Muscle of leg (tissue), 11 donors: Measurements from ENCODE around the gene UBE2K. TPM values are rescaled to one million over a fixed set of nuclear protein-coding genes. Genes with fewer than 3 reads are reported as not detected.
"Not testable (repeated sequence)": the region's sequence is repeated elsewhere in the genome, so short reads cannot be mapped to it uniquely, and the experiment has no call there.

Experiments used
- DNase-seq: peaks from one replicate; pipeline ENCODE4 v3.0.0; 2013
- H3K27ac ChIP-seq: one replicate; pipeline ENCODE4 v1.5.1; 2013; ENCODE audit warnings: mild to moderate bottlenecking, low read length, control low read depth
- H3K27me3 ChIP-seq: one replicate; pipeline ENCODE4 v1.6.1; 2013; ENCODE audit warnings: low read length; ENCODE audit not compliant: control insufficient read depth, insufficient read depth
- H3K36me3 ChIP-seq: one replicate; pipeline ENCODE4 v1.6.1; 2013; ENCODE audit warnings: low read length; ENCODE audit not compliant: control insufficient read depth, insufficient read depth
- H3K4me1 ChIP-seq: one replicate; pipeline ENCODE4 v1.6.1; 2013; ENCODE audit warnings: low read length; ENCODE audit not compliant: control insufficient read depth, insufficient read depth
- H3K4me3 ChIP-seq: one replicate; pipeline ENCODE4 v1.5.1; 2013; ENCODE audit warnings: low read length, control low read depth
- H3K9me3 ChIP-seq: replicated peaks from 2 replicates; pipeline ENCODE4 v1.6.1; 2013; ENCODE audit warnings: low read depth, low read length; ENCODE audit not compliant: control insufficient read depth
- WGBS: methylation state at CpG from one replicate; pipeline ENCODE4 v1.1.5; 2013; ENCODE audit warnings: missing lambda C conversion rate; ENCODE audit not compliant: insufficient coverage; 5-methylcytosine and 5-hydroxymethylcytosine counted together
- polyA plus RNA-seq, 8 donors: library from polyadenylated mRNA; unstranded; fragments of 120-200 nt; gene quantifications; one replicate each; pipeline versions ENCODE4 v1.2.1 to v1.2.3, GENCODE V29; 2013; ENCODE audit warnings: inconsistent platforms in 1 of 8, low replicate concordance in 1 of 8; ENCODE audit not compliant: insufficient read length in 8 of 8, insufficient read depth in 1 of 8
- total RNA-seq: library from RNA; stranded (reverse); fragments of 120-200 nt; gene quantifications from one replicate; pipeline ENCODE4 v1.2.4, GENCODE V29; 2013

Gene UBE2K
- total and polyA plus RNA-seq, 9 donors: 16.0 to 68.3 (median 51.1) TPM

DNA sequence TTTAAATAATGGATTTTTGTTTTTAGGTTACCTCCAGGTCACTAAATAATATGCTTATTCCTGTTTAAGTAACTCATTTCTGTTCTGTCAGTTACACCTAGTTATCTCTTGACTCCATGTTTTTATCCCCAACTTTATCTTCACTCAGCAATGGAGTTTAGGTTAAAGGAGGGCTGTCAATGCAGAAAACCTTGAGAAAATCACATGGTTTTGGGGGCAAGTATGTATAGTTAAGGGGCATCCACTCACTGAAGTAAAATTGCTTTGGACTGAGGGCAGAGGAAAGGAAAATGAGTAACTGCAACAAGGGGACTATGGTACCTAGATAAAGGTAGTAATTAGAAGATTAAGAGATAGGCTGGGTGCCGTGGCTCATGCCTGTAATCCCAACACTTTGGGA lies 87.1 kb downstream of the UBE2K start:
- DNase-seq: no peak
- H3K36me3 ChIP-seq: no peaks in the 10 kb centered on the region
- H3K9me3 ChIP-seq: no peaks in the 10 kb centered on the region
- H3K4me3 ChIP-seq: no peak overlapping the region
- no peak overlapping the region for H3K27ac ChIP-seq
- no peaks in the 10 kb centered on the region for H3K4me1 ChIP-seq
- WGBS: no CpG with 5 or more reads among the region's 1 CpG
- H3K27me3 ChIP-seq: no peaks in the 10 kb centered on the region

GRCh38 chr4:39786838-39787237 lies 88.9 kb downstream of the UBE2K start:
- H3K4me3 ChIP-seq: no peak overlapping the region
- 91% methylated on average over 3 of the region's 4 CpGs for WGBS
- H3K27me3 ChIP-seq: no peaks in the 10 kb centered on the region
- DNase-seq: no peak
- no peaks in the 10 kb centered on the region for H3K4me1 ChIP-seq
- H3K9me3 ChIP-seq: no peaks in the 10 kb centered on the region
- H3K27ac ChIP-seq: no peak overlapping the region
- H3K36me3 ChIP-seq: no peaks in the 10 kb centered on the region

DNA sequence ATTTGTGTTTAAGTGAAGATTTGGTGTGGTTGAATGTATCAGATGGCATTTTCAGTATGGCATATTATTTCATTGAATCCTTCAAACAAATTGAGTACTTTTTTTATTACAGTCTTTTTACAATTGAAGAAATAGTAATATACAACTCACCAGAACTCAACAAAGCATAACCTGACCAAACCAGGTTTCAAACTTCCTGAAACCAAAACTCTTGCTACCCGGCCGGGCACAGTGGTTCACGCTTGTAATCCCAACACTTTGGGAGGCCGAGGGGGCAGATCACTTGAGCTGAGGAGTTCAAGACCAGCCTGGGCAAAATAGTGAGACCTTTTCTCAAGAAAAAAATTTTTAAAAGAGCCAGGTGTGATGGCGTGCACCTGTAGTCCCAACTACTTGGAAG lies 94.2 kb downstream of the UBE2K start:
- Histone ChIP-seq H3K27ac (no peak overlapping the region), H3K4me1 (no peaks in the 10 kb centered on the region), H3K27me3 (no peaks in the 10 kb centered on the region), H3K4me3 (no peak overlapping the region), H3K9me3 (no peaks in the 10 kb centered on the region), H3K36me3 (no peaks in the 10 kb centered on the region)
- DNase-seq: no peak
- 86% methylated on average over 5 of the region's 5 CpGs for WGBS

DNA sequence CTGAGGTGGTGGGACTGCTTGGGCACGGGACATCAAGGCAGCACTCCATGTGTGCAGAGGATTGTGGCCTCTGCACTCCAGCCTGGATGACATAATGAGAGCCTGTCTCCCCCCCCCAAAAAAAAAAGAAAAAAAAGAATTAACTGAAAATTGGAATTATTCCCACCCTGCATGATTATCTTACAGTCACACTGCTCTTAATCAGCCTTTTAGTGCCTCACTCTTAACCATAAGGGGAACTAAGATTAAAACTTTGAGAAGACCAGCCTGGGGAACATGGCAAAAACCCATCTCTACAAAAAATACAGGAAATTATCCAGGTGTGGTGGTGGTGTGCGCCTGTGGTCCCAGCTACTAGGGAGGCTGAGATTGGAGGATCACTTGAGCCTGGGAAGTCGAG lies 94.6 kb downstream of the UBE2K start:
- DNase-seq: no peak
- no peak overlapping the region for H3K4me3 ChIP-seq
- no peaks in the 10 kb centered on the region for H3K36me3 ChIP-seq
- no peaks in the 10 kb centered on the region for H3K9me3 ChIP-seq
- H3K27ac ChIP-seq: no peak overlapping the region
- no peaks in the 10 kb centered on the region for H3K4me1 ChIP-seq
- 80% methylated on average over 1 of the region's 3 CpGs for WGBS
- no peaks in the 10 kb centered on the region for H3K27me3 ChIP-seq

DNA sequence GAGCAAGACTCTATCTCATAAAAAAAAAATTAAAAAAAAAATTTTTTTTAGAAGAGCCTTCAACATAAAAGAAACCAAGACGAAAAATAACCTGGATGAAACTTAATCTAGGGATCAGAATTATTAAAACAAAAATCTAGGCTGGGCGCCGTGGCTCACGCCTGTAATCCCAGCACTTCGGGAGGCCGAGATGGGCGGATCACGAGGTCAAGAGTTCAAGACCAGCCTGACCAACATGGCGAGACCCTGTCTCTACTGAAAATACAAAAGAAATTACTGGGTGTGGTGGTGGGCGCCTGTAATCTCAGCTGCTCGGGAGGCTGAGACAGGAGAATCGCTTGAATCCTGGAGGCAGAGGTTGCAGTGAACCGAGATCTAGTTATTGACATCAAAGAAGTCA lies 95.0 kb downstream of the UBE2K start:
- H3K36me3 ChIP-seq, DNase-seq, H3K4me3 ChIP-seq, H3K27me3 ChIP-seq, H3K9me3 ChIP-seq, H3K4me1 ChIP-seq, H3K27ac ChIP-seq: not testable (repeated sequence)
- WGBS: 93% methylated on average over 12 of the region's 13 CpGs

- Histone ChIP-seq H3K4me3 (no peak overlapping the region), H3K4me1 (no peaks in the 10 kb centered on the region), H3K9me3 (no peaks in the 10 kb centered on the region), H3K36me3 (no peaks in the 10 kb centered on the region), H3K27ac (no peak overlapping the region), H3K27me3 (no peaks in the 10 kb centered on the region)
- 89% methylated on average over 4 of the region's 4 CpGs for WGBS
- no peak for DNase-seq
These were observed 104.1 kb downstream of the UBE2K start for GRCh38 chr4:39802005-39802404.

DNA sequence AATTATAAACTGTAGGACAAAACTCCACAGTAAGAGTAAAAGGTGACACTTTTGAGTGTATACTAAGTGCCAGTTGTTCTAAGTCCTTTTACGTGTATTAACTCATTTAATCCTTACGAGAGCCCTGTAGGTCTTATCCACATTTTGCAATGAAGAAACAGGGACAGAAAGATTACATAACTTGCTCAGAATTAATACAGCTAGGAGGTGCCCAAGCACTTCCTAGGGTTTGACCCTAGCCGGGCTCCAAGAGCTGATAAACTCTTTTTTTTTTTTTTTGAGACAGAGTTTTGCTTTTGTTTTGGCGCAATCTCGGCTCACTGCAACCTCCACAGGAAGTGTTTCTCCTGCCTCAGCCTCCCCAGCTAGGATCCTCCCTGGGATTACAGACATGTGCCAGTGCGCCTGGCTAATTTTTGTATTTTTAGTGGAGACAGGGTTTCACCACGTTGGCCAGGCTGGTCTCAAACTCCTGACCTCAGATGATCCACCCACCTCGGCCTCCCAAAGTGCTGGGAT lies 110.4 kb downstream of the UBE2K start:
- no peaks in the 10 kb centered on the region for H3K4me1 ChIP-seq
- WGBS: 83% methylated on average over 1 of the region's 8 CpGs
- no peaks in the 10 kb centered on the region for H3K27me3 ChIP-seq
- no peaks in the 10 kb centered on the region for H3K36me3 ChIP-seq
- H3K4me3 ChIP-seq: no peak overlapping the region
- no peak for DNase-seq
- H3K9me3 ChIP-seq: no peaks in the 10 kb centered on the region
- no peak overlapping the region for H3K27ac ChIP-seq

DNA sequence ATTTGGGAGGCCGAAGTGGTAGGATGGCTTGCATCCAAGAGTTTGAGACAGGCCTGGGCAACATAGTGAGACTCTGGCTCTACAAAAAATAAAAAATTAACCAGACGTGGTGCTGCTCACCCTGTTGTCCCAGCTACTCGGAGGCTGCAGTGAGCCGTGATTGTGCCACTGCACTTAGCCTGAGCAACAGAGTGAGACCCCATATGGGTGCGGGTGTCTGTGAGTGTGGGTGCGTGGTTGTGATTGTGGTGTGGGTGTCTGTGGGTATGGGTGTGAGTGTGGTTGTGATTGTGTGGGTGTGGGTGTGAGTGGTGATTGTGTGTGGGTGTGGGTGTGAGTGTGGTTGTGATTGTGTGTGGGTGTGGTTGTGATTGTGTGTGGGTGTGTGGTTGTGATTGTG lies 114.6 kb downstream of the UBE2K start:
- no peak for DNase-seq
- no peak overlapping the region for H3K27ac ChIP-seq
- H3K36me3 ChIP-seq: no peaks in the 10 kb centered on the region
- H3K4me1 ChIP-seq: no peaks in the 10 kb centered on the region
- no peaks in the 10 kb centered on the region for H3K27me3 ChIP-seq
- H3K9me3 ChIP-seq: no peaks in the 10 kb centered on the region
- 65% methylated on average over 6 of the region's 6 CpGs for WGBS
- no peak overlapping the region for H3K4me3 ChIP-seq

DNA sequence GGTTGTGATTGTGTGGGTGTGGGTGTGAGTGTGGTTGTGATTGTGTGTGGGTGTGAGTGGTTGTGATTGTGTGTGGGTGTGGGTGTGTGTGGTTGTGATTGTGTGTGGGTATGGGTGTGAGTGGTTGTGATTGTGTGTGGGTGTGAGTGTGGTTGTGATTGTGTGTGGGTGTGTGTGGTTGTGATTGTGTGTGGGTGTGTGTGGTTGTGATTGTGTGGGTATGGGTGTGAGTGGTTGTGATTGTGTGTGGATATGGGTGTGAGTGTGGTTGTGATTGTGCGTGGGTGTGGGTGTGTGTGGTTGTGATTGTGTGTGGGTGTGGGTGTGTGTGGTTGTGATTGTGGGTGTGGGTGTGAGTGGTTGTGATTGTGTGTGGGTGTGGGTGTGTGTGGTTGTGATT lies 115.1 kb downstream of the UBE2K start:
- no CpG with 5 or more reads among the region's 1 CpG for WGBS
- not testable (repeated sequence) for H3K27me3 ChIP-seq, DNase-seq, H3K4me1 ChIP-seq, H3K36me3 ChIP-seq, H3K27ac ChIP-seq, H3K9me3 ChIP-seq, H3K4me3 ChIP-seq

GRCh38 chr4:39813761-39814160 lies 115.8 kb downstream of the UBE2K start:
- no CpG with 5 or more reads among the region's 2 CpGs for WGBS
- not testable (repeated sequence) for H3K27me3 ChIP-seq, H3K4me1 ChIP-seq, H3K9me3 ChIP-seq, H3K4me3 ChIP-seq, DNase-seq, H3K27ac ChIP-seq, H3K36me3 ChIP-seq
